GM19463 (cell line): ENCODE measurements around the gene SLC4A2.
A peak's percentile ranks its signal among the peaks of the same experiment; 100 is the strongest.
"Not testable (repeated sequence)": the region's sequence is repeated elsewhere in the genome, so short reads cannot be mapped to it uniquely, and the experiment has no call there.

Experiments used
- ATAC-seq: cut with Tn5 transposase; IDR thresholded peaks from one replicate; pipeline ENCODE4 v1.9.1; 2021; ENCODE audit warnings: mild to moderate bottlenecking, moderate library complexity; ENCODE audit not compliant: unreplicated experiment

SLC4A2 gene

GRCh38 chr7:151025924-151026671, 33.3 kb upstream of the SLC4A2 start:
- no peak for ATAC-seq

GRCh38 chr7:151026771-151027727, 32.3 kb upstream of the SLC4A2 start:
- ATAC-seq, result not testable (repeated sequence)

- ATAC-seq, result peak; percentile 1
These were observed 31.7 kb upstream of the SLC4A2 start for GRCh38 chr7:151027728-151028130.

- ATAC-seq, result peak; percentile 95
These were observed 31.1 kb upstream of the SLC4A2 start, which contains the start of gene ABCB8 for GRCh38 chr7:151028131-151028947. TSS of gene ABCB8 (plus strand) at chr7:151028450. CDS start at chr7:151028516, 66 bp downstream.

GRCh38 chr7:151028948-151029501, 30.4 kb upstream of the SLC4A2 start:
- ATAC-seq, result no peak

GRCh38 chr7:151031011-151031410, 28.4 kb upstream of the SLC4A2 start:
- ATAC-seq, result no peak

- no peak for ATAC-seq
These were observed 26.2 kb upstream of the SLC4A2 start for GRCh38 chr7:151032936-151033863.

GRCh38 chr7:151033864-151034249, 25.5 kb upstream of the SLC4A2 start:
- no peak for ATAC-seq

- no peak for ATAC-seq
These were observed 24.9 kb upstream of the SLC4A2 start for GRCh38 chr7:151034312-151035025.

- ATAC-seq, result no peak
These were observed 24.2 kb upstream of the SLC4A2 start for GRCh38 chr7:151035026-151035717.

GRCh38 chr7:151035902-151036301, 23.5 kb upstream of the SLC4A2 start:
- ATAC-seq, result no peak

GRCh38 chr7:151038951-151039849, 20.2 kb upstream of the SLC4A2 start:
- peak; percentile 80 for ATAC-seq

- ATAC-seq, result no peak
These were observed 19.4 kb upstream of the SLC4A2 start for GRCh38 chr7:151039850-151040548.

GRCh38 chr7:151040616-151041375, 18.6 kb upstream of the SLC4A2 start:
- ATAC-seq, result no peak

- not testable (repeated sequence) for ATAC-seq
These were observed 15.9 kb upstream of the SLC4A2 start for GRCh38 chr7:151043449-151043848.

- no peak for ATAC-seq
These were observed 15.4 kb upstream of the SLC4A2 start for GRCh38 chr7:151043959-151044358.
